Stimulated activated CD4-positive, alpha-beta T cell treated with anti-CD3 and anti-CD28 coated beads, Interleukin-4, amount 100 ng/mL, for 1 hour (primary cell): ENCODE measurements around the gene HELQ.
"Not testable (repeated sequence)": the region's sequence is repeated elsewhere in the genome, so short reads cannot be mapped to it uniquely, and the experiment has no call there.

Experiments used
- DNase-seq: peaks from one replicate; pipeline ENCODE4 v3.0.0-alpha.2; 2020

Gene HELQ

GRCh38 chr4:83418211-83418610 is 37.4 kb downstream of the HELQ start:
- no peak for DNase-seq

GRCh38 chr4:83417566-83417965 is 38.1 kb downstream of the HELQ start:
- DNase-seq, result no peak

GRCh38 chr4:83413676-83414075 is 41.9 kb downstream of the HELQ start:
- no peak for DNase-seq

GRCh38 chr4:83408908-83409307 is 46.7 kb downstream of the HELQ start:
- no peak for DNase-seq

GRCh38 chr4:83405844-83406816 is 49.5 kb downstream of the HELQ start:
- no peak for DNase-seq

- DNase-seq, result not testable (repeated sequence)
These were observed 57.5 kb downstream of the HELQ start for GRCh38 chr4:83398158-83398557.

GRCh38 chr4:83393908-83394307 is 61.7 kb downstream of the HELQ start:
- no peak for DNase-seq

GRCh38 chr4:83392562-83392961 is 63.1 kb downstream of the HELQ start:
- DNase-seq, result no peak

GRCh38 chr4:83390944-83391343 is 64.7 kb downstream of the HELQ start:
- DNase-seq, result no peak

GRCh38 chr4:83389756-83390505 is 65.7 kb downstream of the HELQ start:
- no peak for DNase-seq

GRCh38 chr4:83389037-83389720 is 66.4 kb downstream of the HELQ start:
- DNase-seq, result no peak

GRCh38 chr4:83388313-83388676 is 67.3 kb downstream of the HELQ start:
- DNase-seq, result peak; percentile 7

GRCh38 chr4:83387476-83388312 is 67.9 kb downstream of the HELQ start:
- DNase-seq, result no peak

- DNase-seq, result no peak
These were observed 68.6 kb downstream of the HELQ start for GRCh38 chr4:83387012-83387411.

GRCh38 chr4:83382850-83383249 is 72.8 kb downstream of the HELQ start:
- no peak for DNase-seq

- DNase-seq, result no peak
These were observed 74.5 kb downstream of the HELQ start for GRCh38 chr4:83381173-83381572.

GRCh38 chr4:83378419-83378818 is 77.2 kb downstream of the HELQ start:
- no peak for DNase-seq

GRCh38 chr4:83372931-83373330 is 82.7 kb downstream of the HELQ start:
- no peak for DNase-seq

- DNase-seq, result no peak
These were observed 83.7 kb downstream of the HELQ start for GRCh38 chr4:83371936-83372335.

- no peak for DNase-seq
These were observed 84.4 kb downstream of the HELQ start for GRCh38 chr4:83371235-83371634.

- DNase-seq, result no peak
These were observed 85.0 kb downstream of the HELQ start for GRCh38 chr4:83370640-83370906.

- DNase-seq, result no peak
These were observed 85.6 kb downstream of the HELQ start for GRCh38 chr4:83369831-83370639.
